Midbrain (tissue), 1 donor: ENCODE measurements around the gene SIGLEC10.
A peak's percentile ranks its signal among the peaks of the same experiment; 100 is the strongest.
"Not testable (repeated sequence)": the region's sequence is repeated elsewhere in the genome, so short reads cannot be mapped to it uniquely, and the experiment has no call there.

ENCODE experiments used
- DNase-seq: peaks from one replicate; lab custom pipeline; 2025; lab: John Stamatoyannopoulos, UW

Gene SIGLEC10, protein sequence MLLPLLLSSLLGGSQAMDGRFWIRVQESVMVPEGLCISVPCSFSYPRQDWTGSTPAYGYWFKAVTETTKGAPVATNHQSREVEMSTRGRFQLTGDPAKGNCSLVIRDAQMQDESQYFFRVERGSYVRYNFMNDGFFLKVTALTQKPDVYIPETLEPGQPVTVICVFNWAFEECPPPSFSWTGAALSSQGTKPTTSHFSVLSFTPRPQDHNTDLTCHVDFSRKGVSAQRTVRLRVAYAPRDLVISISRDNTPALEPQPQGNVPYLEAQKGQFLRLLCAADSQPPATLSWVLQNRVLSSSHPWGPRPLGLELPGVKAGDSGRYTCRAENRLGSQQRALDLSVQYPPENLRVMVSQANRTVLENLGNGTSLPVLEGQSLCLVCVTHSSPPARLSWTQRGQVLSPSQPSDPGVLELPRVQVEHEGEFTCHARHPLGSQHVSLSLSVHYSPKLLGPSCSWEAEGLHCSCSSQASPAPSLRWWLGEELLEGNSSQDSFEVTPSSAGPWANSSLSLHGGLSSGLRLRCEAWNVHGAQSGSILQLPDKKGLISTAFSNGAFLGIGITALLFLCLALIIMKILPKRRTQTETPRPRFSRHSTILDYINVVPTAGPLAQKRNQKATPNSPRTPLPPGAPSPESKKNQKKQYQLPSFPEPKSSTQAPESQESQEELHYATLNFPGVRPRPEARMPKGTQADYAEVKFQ

DNA sequence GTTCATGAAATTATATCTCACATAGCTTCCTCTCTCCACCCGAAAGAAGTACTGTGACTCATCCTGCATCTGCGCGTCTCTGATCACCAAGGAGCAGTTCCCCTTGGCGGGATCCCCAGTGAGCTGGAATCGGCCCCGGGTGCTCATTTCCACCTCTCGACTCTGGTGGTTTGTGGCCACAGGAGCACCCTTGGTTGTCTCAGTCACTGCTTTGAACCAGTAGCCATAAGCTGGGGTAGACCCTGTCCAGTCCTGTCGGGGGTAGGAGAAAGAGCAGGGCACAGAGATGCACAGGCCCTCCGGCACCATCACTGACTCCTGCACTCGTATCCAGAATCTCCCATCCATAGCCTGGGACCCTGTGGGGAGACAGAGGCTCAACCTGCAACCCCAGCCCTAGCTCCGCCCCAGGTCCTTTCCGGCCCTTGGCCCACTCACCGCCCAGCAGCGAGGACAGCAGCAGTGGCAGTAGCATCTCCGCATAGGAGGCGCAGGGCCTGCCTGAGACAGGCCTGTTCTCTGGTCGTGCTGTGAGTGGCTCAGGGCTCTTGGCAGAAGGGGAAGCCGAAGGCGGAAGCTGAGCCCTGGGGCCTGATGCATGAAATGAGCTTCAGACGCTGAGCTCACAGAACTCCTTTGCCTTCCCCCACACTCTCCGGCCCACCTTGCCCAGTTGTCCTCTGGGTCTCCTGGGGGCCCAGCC, at the start of gene SIGLEC10:
Gene SIGLEC10, minus strand, starts transcription at position 536 of the 703 bp plus-strand sequence. Its CDS starts 61 bp downstream, at position 475.
- DNase-seq: peak; percentile 11

DNA sequence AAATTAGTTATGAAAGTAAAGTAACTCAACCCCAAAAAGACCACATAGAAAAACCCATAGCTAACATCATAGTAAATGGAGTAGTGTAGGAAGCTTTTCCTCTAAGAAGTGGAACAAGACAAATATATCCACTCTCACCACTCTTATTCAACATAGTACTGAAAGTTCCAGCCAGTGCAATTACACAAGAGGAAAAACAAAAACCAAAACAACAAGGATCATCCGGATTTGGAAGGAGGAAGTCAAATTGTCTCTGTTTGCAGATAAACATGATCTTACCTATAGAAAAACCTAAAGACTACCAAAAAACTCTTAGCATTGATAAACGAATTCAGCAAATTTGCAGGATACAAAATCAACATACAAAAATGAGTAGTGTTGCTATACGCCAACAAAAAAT, 49.3 kb upstream of the SIGLEC10 start:
- DNase-seq: peak; percentile 5

DNA sequence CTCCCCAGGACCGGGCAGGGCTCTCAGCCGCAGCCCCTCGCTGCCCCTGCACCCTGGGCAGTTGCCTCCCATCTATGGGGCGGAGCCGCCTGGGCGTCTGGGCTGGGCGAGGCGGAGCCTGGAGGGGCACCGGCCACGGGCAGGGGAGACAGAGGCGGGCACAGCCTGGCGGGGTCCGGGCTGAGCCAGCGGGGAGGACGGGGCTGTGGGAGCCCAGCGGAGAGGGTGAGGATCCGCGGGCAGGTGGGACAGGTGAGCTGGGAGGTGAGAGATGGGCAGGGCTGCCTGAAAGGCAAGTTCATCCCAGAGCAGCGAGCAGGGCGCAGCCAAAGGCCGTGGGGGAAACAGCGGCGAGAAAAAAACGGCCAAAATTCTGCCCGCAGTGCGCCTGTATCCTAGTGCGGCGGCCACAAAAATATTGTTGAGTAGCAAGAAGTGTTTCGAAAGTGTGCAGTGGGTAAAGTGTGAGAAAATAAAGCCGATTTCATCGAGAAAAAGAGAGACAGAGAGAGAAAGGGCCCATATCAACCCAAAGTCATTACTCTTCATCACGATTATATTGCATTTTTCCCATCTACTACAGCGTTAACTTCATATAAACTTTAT, 46.6 kb upstream of the SIGLEC10 start:
- DNase-seq: not testable (repeated sequence)

DNA sequence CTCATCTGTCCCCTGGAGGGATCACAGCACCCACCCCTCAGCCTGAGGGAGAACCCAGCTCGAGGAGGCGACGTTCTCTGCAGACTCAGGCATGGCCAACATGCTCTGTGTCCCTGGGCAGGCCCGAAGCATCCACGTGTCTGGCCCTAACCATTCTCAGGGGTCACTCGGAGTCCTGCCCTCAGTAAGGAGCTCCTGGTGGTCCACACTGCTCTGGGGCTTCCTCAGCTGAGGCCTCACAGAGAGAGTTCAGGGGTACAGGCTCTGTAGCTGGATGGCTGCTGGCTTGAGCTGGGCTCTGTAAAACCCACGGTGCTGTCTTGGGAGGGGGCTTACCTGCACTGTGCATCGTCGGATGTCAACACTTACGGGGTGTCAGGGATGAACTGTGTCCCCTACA, 45.2 kb upstream of the SIGLEC10 start:
- no peak for DNase-seq

DNA sequence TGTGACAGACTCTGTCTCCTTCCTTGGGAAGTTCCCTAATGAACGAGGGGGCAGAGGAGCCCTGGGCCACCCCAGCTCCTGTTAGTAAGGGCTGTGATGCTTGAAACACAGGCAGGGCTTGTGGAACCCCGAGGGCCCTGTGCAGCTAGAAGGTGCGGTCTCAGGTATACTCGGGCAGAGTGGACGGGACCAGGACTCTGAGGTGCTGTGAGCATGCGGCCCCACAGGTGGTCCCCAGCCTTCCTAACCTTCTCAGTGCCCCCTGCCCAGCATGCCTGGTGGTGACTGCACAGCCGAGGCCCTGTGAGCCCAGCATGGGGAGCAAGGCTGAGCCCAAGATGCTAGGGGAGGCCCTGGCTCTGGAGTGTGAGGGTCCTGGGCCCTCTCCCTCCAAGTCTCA, 44.8 kb upstream of the SIGLEC10 start:
- DNase-seq: no peak

DNA sequence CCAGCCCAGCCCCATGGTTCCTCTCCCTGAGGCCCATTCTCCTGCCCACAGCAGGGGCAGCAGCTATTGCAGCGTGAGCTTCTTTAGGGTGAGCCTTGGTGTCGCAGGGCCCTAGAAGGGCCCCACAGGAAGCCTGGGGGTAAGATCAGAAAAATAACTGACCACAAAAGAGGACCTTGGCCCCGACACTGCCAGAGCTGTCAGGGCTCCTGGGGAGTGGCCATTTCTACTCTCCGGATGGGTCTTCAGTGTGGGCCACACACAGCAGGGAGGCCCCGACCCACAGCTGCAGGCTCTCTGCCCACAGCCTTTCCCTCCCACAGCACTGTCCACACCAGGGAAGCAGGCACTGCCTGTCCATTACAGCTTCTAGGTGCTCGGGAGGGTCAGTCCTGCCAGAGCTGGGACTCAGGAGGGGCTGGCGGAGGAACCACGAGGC, 44.3 kb upstream of the SIGLEC10 start:
- peak; percentile 42 for DNase-seq

DNA sequence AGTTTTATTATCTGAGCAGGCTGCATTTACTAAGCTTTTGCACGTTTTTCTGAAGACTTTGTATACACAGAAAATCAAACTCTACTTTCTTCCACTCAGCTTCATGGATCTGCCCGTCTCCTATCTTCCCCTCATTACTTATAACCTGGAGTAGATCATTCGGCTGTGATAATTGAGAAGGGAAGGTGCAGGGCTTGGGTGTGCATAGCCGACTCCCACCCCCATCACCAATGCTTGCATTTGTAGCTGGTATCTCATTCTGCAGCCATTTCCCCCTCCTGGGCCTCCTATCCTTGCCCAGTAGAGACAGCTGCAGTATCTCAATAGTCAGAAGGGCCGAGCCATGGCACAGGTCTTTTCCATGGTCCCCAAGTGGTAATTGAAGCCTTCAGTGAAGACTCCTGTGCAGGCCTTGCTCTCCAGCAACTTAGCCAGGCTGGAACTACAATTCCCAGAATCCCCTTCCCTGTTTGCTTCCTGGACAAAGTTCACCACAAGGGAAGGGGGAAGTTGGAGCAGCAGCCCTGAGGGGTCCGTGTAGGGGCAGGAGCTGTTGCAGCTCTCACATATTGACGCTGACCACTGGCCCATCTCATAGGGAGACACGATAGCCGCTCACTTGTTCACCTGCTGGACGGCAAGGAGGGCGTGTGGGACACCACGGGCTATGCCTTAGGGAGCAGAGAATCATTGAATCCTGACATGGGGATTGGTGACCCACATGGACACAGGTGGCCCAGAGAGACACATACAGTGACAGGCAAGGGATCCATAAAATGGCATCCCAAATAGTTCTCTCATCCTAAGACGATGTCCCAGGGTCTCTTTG, 42.9 kb upstream of the SIGLEC10 start:
- DNase-seq: peak; percentile 15

DNA sequence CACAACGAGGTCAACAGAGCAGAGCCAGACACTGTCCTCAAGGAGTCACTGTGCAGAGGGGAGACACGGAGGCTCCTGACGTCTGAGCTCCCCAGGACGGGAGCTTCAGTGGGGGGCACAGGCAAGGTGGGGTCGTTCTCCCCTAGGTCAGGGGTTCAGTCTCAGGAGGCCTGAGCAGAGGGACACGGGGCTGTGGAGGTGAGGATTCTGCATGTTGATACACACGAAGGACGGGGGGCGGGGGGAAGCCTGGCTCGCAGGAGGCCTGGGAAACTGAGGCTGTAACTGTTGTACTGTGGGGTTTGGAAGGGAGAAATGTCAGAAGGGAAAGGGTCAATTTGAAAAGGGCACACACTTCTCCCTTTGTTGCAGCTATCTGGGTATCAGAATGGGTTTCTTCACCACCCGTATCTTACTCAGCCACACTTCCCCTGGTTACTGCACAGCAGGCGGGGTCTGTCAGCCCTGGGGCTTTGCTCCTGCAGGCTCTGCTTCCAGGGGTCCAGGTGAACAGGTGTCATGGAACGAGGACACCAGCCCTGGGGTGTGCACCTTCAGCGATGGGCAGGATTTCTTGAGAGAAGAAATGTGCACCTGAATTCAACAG, 41.6 kb upstream of the SIGLEC10 start:
- DNase-seq: no peak

DNA sequence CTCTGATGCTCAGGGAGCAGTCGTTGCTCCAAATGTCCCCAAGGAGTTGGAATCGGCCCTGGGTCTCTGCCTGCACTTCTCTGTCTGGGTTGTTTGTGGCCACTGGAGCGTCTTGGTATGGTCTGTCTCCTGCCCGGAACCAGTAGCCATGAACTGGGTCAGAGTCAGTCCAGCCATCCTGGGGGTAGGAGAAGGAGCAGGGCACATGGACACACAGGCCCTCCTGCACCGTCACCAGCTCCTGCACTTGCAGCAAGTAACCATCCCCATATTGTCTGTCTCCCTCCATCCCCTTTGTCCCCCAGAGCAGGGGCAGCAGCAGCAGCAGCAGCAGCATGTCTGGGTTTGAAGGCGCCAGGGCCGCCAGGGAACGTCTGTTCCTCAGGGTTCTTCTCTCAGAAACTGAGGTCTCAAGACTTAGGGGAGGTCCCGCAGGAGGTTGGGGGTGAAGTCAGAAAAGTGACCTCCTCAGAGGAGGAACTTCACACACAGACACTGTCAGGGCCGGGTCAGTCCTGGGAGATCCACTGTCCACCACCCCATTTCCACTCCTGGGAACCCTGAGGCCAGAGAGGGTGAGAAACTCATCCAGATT, 40.7 kb upstream of the SIGLEC10 start, which contains the start of gene SIGLEC8:
Gene SIGLEC8, minus strand, starts transcription at position 404 of the 595 bp plus-strand sequence. Its CDS starts 67 bp downstream, at position 337.
- no peak for DNase-seq

DNA sequence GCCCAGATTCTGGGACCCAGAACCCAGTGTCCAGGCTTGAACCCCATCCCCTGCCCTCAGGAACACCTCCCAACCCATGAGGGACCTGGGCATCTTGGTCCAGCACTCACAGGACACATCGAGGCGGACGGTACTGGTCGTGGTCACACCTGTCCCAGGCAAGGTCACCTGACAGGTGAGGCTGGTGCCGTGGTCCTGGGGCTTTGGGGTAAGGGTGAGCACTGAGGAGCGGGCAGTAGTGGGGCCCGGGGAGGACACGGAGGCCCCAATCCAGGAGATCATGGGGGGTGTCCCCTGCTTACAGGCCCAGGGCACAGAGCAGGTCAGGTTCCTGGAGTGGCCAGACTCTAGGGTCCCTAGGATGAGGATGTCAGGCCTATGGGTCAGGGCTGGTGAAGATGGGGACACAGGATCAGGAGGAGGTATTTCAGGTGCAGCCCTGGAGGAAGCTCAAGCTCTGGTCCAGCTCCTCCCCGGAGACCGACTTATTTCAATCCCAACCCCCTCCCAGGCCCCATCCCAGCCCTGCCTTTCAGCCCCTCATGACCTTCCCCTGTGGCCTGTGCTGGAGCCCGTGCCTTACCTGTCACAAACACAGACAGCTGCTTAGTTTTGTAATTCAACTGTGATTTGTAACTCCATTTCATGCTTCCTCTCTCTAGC, 40.0 kb upstream of the SIGLEC10 start:
- no peak for DNase-seq

DNA sequence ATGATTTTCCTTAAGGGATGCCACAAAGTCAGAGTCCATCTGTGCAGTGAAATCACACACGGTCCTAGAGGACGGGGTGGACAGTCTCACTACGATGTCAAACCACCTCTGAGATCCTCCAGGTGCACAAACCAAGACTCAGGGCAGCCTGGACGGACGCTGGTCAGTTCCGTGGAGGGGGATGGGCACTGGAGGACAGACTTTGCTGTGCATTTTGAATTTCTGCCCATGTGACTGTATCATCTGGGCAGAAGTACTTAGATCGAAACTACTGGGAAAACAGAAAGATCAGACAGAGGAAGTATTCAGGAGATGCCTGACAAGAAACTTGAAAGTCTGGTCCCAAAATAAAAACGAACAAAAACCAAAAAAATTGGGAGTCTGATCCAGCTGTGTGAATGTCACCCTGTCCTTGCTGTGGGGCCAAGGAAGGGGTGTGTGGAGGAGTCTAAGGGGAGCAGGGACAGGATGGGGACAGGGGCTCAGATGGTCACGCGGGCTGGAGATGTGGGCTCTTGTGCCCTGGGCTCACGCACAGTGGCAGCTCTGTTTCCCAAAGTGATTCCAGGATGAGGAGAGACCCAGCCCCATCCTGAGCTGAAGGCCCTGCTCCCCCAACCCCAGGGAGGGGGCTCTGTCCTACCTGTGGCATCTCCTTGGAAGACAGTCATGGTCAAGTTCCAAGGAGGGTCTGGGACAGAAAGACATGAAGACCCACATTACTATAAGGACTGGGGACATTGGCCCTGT, 39.3 kb upstream of the SIGLEC10 start:
- peak; percentile 19 for DNase-seq

DNA sequence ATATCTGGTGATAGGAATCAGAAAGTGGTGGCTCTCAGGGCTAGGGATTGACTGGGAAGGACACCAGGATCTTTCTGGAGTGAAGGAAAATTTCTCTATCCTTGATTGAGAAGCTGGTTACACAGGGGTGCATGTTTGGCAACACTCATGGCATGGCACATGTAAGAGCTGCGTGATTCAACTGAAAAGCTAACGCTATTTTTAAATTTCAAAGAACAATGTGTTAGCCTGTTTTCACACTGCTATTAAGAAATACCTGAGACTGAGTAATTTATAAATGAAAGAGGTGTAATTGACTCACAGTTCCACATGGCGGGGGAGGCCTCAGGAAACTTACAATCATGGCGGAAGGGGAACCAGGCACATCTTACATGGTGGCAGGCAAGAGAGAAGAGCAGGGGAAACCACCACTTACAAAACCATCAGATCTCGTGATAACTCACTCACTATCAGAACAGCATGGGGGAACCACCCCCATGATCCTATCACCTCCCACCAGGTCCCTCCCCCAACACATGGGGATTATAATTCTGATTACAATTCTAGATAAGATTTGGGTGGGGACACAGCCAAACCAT, 33.4 kb upstream of the SIGLEC10 start:
- no peak for DNase-seq

DNA sequence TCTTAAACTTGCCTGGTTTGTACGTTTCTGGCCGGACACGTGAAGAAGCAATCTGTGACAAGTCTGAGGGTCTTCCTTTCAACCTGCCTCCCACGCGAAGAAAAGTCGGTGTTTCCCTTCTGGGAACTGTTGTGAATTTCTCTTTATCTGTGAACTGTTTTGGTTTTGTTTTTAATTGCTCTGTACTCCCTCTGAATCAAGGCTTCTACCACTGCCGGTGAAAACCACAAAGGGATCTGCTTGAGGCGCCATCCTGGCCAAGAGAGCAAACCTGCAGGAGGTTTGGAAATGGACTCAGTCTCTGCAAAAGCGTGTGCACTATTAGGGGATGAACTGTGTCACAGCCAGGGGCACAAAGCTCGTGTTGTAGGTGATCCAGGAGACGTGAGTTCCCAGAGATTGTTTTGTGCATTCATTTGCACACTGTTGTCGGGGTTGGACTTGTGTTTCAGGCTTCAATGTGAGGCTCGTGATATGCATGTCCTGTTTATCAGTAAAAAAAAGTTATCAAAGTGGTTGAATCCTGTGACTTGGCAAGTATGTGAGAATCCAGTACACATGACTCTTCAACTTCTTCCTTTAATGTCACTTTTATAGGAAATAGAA, 31.1 kb upstream of the SIGLEC10 start:
- DNase-seq: no peak

DNA sequence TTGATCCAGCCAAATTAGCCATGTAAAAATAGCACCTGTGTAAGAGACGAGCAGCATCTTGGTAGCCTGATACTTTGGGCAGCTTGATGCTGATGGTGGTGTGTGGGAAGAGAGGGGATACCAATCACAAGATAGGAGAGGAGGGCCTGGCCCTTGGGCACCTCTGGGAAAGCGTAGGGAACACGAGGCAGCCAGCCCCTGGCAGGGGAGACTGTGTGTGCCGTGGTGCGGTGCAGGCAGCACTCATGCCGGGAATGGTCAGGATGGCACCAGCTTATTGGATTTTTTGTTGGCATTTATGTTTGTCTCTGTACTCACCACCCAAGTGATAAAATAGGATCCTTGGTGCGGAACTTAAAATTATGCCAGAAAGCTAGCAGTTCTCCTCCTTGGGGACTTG, 30.6 kb upstream of the SIGLEC10 start:
- no peak for DNase-seq

DNA sequence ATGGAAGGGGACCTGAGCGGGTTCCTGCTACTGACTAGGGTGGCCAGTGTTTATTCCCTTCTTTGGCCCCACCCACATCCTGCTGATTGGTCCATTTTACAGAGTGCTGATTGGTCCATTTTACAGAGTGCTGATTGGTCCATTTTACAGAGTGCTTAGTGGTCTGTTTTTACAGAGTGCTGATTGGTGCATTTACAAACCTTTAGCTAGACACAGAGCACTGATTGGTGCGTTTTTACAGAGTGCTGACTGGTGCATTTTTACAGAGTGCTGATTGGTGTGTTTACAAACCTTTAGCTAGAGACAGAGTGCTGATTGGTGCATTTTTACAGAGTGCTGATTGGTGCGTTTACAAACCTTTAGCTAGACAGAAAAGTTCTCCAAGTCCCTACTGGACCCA, 30.1 kb upstream of the SIGLEC10 start:
- not testable (repeated sequence) for DNase-seq

DNA sequence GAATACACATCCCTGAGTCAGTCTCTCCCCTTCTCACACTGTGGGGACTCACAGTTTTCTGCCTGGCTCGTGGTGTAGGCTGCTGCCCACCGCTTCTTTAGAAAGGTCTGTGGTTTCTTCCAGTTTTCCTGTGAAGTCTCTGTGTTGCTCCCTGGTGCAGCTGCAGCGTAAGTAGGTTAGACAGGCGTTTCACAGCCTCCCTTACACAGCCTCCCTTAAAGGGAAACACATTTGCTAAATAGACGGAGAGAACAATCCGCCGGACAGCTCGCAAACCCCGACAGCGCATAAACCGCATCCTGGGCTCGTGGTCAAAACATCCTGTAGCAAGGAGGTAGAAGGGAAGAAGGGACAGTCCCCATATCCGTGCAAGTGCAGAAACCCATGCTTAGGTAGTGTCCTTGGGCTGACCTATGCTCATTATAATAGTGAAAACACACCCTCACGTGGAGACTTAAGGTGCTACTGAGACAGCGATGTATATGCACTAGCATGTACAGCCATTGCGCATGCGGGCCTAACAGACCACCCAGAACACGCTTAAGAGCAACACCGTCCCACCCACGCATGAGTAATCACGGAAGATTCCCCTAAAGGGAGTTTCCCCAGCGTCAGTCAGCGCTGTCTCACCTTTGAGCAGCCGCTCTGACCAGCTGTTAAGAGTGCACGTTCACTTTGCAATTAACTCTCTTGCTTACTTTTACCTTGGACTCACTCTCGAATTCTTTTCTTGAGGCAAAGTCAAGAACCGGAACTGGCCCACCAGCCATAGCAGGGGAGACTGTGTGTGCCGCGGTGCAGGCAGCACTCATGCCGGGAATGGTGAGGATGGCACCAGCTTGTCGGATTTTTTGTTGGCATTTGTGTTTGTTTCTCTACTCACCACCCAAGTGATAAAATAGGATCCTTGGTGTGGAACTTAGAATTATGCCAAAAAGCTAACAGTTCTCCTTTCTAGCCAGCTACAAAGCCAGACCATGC, 24.3 kb upstream of the SIGLEC10 start:
- no peak for DNase-seq

DNA sequence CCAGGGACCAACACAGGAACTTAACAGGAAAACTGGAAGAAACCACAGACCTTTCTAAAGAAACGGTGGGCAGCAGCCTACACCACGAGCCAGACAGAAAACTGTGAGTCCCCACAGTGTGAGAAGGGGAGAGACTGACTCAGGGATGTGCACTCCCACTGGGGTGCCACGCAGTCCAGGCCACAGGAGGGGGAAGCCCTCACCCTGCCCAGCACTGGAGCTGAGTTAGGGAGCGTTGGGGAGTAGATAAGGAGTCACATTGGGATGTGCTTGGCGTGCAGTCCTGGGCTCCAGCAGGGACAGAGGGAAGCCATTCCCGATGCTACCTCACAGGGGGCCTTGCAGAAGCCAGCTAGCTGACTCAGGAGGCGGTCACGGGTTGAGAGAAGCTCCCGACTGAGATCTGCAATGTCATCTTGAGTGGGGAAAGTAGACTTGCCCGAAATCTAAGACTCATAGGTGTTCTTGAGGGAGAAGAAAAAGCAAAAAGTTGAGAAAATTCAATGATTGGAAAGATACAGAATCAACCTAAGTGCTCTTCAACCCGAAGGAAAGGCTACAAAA, 23.5 kb upstream of the SIGLEC10 start:
- no peak for DNase-seq
